Kidney (tissue), 14 donors: Measurements from ENCODE around the gene TAC4. TPM values are rescaled to one million over a fixed set of nuclear protein-coding genes. Genes with fewer than 3 reads are reported as not detected.

Source experiments
- DNase-seq, 5 donors: peaks; one replicate each; pipeline ENCODE4 v3.0.0-alpha.2; 2013 to 2020
- FAIRE-seq: peaks from 2 replicates; lab custom pipeline; 2012; peaks lifted over from hg19 to GRCh38; lab: Jason Lieb, UNC
- H3K27ac ChIP-seq, 2 donors: one replicate each; pipeline ENCODE4 v1.7.0; 2013; ENCODE audit warnings: low read depth in 2 of 2, low read length in 2 of 2, inconsistent platforms in 1 of 2
- H3K27me3 ChIP-seq: one replicate; pipeline ENCODE4 v1.7.1; 2013; ENCODE audit warnings: low read length, inconsistent platforms; ENCODE audit not compliant: control insufficient read depth, insufficient read depth
- H3K36me3 ChIP-seq, 3 donors: one replicate each; pipeline versions ENCODE4 v1.7.0 to v1.7.1; 2013; ENCODE audit warnings: low read length in 3 of 3, control low read depth in 1 of 3, inconsistent platforms in 1 of 3; ENCODE audit not compliant: insufficient read depth in 3 of 3, control insufficient read depth in 2 of 3
- H3K4me1 ChIP-seq, 3 donors: one replicate each; pipeline versions ENCODE4 v1.7.0 to v1.7.1; 2013; ENCODE audit warnings: low read length in 3 of 3, inconsistent platforms in 1 of 3, low read depth in 1 of 3; ENCODE audit not compliant: control insufficient read depth in 2 of 3, insufficient read depth in 2 of 3
- H3K4me3 ChIP-seq, 3 donors: one replicate each; pipeline versions ENCODE4 v1.7.0 to v1.8.1; 2013; ENCODE audit warnings: low read length in 3 of 3, control low read depth in 1 of 3, inconsistent platforms in 1 of 3
- H3K9ac ChIP-seq, 3 donors: one replicate each; pipeline versions ENCODE4 v1.7.0 to v1.7.1; 2013; ENCODE audit warnings: low read length in 3 of 3, control low read depth in 1 of 3, inconsistent platforms in 1 of 3
- H3K9me3 ChIP-seq, 3 donors: one replicate each; pipeline versions ENCODE4 v1.7.0 to v1.7.1; 2013; ENCODE audit warnings: low read length in 3 of 3, control low read depth in 1 of 3, inconsistent platforms in 1 of 3; ENCODE audit not compliant: control insufficient read depth in 2 of 3, insufficient read depth in 1 of 3
- intact Hi-C: fragments of 100-400 bp; cut with DNase I; formaldehyde crosslinking; loops from one replicate; pipeline ENCODE4 v1.11.1; 2022
- polyA plus RNA-seq: library from polyadenylated mRNA; stranded (reverse); fragments of 350-450 nt; fragmentation: Illumina TruSeq; extraction: RNeasy Lipid Tissue Mini Kit (QIAGEN cat#74804); gene quantifications from one replicate; pipeline ENCODE4 v1.2.3, GENCODE V29; 2014; ENCODE audit warnings: low read depth, low replicate concordance; ENCODE audit not compliant: insufficient read depth
- total RNA-seq: library from RNA; stranded (reverse); fragmentation: NEBNext Ultra II Directional; extraction: Animal tissue kit (Norgen Biotek cat#: 25700); gene quantifications from one replicate; pipeline ENCODE4 v1.2.1, GENCODE V29; 2021
- TF ChIP-seq, protein P1 (sequence below): IDR thresholded peaks from 3 replicates; pipeline ENCODE4 v1.5.1; 2012; ENCODE audit warnings: mild to moderate bottlenecking, moderate library complexity, borderline replicate concordance; ENCODE audit not compliant: insufficient read depth; ENCODE audit errors: extremely low read depth
- donor health status: control.
- donor health status: control.
- donor health status: control.
- donor health status: control.
- donor health status: control.
- donor health status: DM: yes; HTN: yes; CAD: no.
- donor health status: Normal renal cell carcinoma (clear cell type).

The TAC4 gene
- total and polyA plus RNA-seq, 2 donors from 2014 or later, result 0.47 TPM; not detected in 1

DNA sequence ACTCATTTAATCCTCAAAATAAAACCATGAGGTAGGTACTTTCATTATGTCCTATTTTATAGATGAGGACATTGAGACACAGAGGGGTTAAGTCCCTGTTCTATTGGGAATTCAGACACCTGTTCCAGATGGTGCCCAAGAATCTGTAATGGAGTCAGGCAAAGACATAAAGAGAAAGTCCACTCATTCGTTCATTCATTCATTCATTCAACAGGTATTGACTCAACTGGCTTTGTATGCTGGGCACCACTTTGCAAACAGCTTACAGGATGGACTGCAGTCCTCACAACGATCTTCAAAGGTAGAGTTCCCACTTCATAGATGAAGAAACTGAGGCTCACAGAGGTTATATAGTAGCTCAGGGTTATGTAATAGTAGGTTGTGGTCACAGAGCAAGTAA is 47.9 kb upstream of the TAC4 start:
- intact Hi-C loops, result no loop called here
- Histone ChIP-seq H3K4me3 (no peak overlapping the region), H3K36me3 (no peaks in the 10 kb centered on the region), H3K9me3 (no peaks in the 10 kb centered on the region), H3K27me3 (peaks cover 3% of the 10 kb centered on the region), H3K27ac (no peak overlapping the region), H3K9ac (no peak overlapping the region), H3K4me1 (no peaks in the 10 kb centered on the region)
- TF ChIP-seq, protein P1, sequence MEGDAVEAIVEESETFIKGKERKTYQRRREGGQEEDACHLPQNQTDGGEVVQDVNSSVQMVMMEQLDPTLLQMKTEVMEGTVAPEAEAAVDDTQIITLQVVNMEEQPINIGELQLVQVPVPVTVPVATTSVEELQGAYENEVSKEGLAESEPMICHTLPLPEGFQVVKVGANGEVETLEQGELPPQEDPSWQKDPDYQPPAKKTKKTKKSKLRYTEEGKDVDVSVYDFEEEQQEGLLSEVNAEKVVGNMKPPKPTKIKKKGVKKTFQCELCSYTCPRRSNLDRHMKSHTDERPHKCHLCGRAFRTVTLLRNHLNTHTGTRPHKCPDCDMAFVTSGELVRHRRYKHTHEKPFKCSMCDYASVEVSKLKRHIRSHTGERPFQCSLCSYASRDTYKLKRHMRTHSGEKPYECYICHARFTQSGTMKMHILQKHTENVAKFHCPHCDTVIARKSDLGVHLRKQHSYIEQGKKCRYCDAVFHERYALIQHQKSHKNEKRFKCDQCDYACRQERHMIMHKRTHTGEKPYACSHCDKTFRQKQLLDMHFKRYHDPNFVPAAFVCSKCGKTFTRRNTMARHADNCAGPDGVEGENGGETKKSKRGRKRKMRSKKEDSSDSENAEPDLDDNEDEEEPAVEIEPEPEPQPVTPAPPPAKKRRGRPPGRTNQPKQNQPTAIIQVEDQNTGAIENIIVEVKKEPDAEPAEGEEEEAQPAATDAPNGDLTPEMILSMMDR, result no peak
- no peak for FAIRE-seq
- no peak for DNase-seq

DNA sequence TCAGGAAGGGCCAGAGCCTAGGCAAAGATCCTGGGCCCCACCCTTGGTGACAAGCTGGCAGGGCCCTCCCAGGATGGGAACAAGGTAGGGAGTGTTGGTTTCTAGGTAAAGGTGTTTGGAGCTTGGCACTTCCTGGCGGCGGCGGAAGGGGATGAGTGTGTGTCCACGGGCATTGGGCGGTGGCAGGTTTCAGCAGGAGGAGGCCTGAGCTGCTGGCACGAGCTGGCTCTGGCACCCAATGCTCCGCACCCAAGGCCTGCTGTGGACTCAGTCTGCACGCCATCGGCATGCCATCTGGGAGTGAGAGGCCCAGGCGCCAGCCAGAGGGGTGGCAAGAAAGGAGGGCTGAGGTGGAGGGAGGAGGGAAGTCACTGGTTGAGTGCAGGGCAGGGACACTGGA is 46.9 kb upstream of the TAC4 start:
- H3K4me3 ChIP-seq, result no peak overlapping the region

GRCh38 chr17:49891694-49892389 is 44.0 kb upstream of the TAC4 start:
- no peak for FAIRE-seq
- Histone ChIP-seq H3K4me3 (no peak overlapping the region), H3K9ac (no peak overlapping the region), H3K9me3 (no peaks in the 10 kb centered on the region), H3K36me3 (no peaks in the 10 kb centered on the region), H3K27ac (no peak overlapping the region), H3K4me1 (peaks cover 0 to 9% (median 0%) of the 10 kb centered on the region in 3 donors), H3K27me3 (peaks cover 3% of the 10 kb centered on the region)
- DNase-seq, result no peak
- intact Hi-C loops, result no loop called here
- TF ChIP-seq, protein P1, result no peak

More for the DNA sequence above, 46.9 kb upstream of the TAC4 start:
- TF ChIP-seq, protein P1, result no peak
- Histone ChIP-seq H3K27me3 (peaks cover 3% of the 10 kb centered on the region), H3K9me3 (no peaks in the 10 kb centered on the region), H3K9ac (no peak overlapping the region), H3K4me1 (no peaks in the 10 kb centered on the region), H3K27ac (no peak overlapping the region), H3K36me3 (no peaks in the 10 kb centered on the region)
- DNase-seq (no peak), FAIRE-seq (no peak)
- intact Hi-C loops, result no loop called here

- DNase-seq (no peak), FAIRE-seq (no peak)
- H3K27ac ChIP-seq, result no peak overlapping the region
- H3K27me3 ChIP-seq, result peaks cover 3% of the 10 kb centered on the region
- intact Hi-C loops, result no loop called here
- H3K4me1 ChIP-seq, result peaks cover 0 to 9% (median 0%) of the 10 kb centered on the region in 3 donors
- H3K9ac ChIP-seq, result no peak overlapping the region
- no peaks in the 10 kb centered on the region for H3K36me3 ChIP-seq
- no peak overlapping the region for H3K4me3 ChIP-seq
- TF ChIP-seq, protein P1, result no peak
- no peaks in the 10 kb centered on the region for H3K9me3 ChIP-seq
These were observed 43.4 kb upstream of the TAC4 start for GRCh38 chr17:49891271-49891670.
